GM23338 (cell line): ENCODE data around the gene PAQR4. TPM values are rescaled to one million over a fixed set of nuclear protein-coding genes. Genes with fewer than 3 reads are reported as not detected.
A peak's percentile ranks its signal among the peaks of the same experiment; 100 is the strongest.

Source experiments
- ATAC-seq: fragments of 200-7000 bp; cut with Tn5 transposase; 3 replicates; pipeline ENCODE4 v1.9.1; 2020
- DNase-seq: peaks from one replicate; pipeline ENCODE4 v3.0.0-alpha.2; 2015; ENCODE audit warnings: low spot score
- H2AFZ ChIP-seq: fragments of 200-600 bp; sonication (generic); 2 replicates; pipeline ENCODE4 v1.8.0; 2016; ENCODE audit warnings: antibody characterized with exemption, mild to moderate bottlenecking, moderate library complexity
- H3F3A ChIP-seq: fragments of 200-600 bp; sonication (generic); replicated peaks from 2 replicates; pipeline ENCODE4 v1.8.0; 2017; ENCODE audit warnings: antibody characterized with exemption, mixed run types, low read depth
- H3K27ac ChIP-seq: fragments of 200-600 bp; sonication (generic); 2 replicates; pipeline ENCODE4 v1.6.1; 2016; ENCODE audit warnings: low read depth
- H3K27me3 ChIP-seq: fragments of 200-600 bp; sonication (generic); 2 replicates; pipeline ENCODE4 v1.8.0; 2016; ENCODE audit warnings: mild to moderate bottlenecking, mixed run types, moderate library complexity; ENCODE audit not compliant: insufficient read depth
- H3K36me3 ChIP-seq: fragments of 200-600 bp; sonication (generic); 2 replicates; pipeline ENCODE4 v1.8.0; 2016; ENCODE audit warnings: mild to moderate bottlenecking; ENCODE audit not compliant: insufficient read depth
- H3K4me1 ChIP-seq: fragments of 200-600 bp; sonication (generic); 2 replicates; pipeline ENCODE4 v1.8.0; 2016; ENCODE audit warnings: mild to moderate bottlenecking, moderate library complexity; ENCODE audit not compliant: insufficient read depth
- H3K4me2 ChIP-seq: fragments of 200-600 bp; sonication (generic); 2 replicates; pipeline ENCODE4 v1.7.1; 2017; ENCODE audit warnings: mixed run types
- H3K4me3 ChIP-seq: fragments of 200-600 bp; sonication (generic); 2 replicates; pipeline ENCODE4 v1.6.1; 2016; ENCODE audit warnings: mixed run types
- H3K79me2 ChIP-seq: fragments of 200-600 bp; sonication (generic); replicated peaks from 2 replicates; pipeline ENCODE4 v1.8.0; 2017; ENCODE audit warnings: mild to moderate bottlenecking; ENCODE audit not compliant: insufficient read depth
- H3K9me2 ChIP-seq: fragments of 200-600 bp; sonication (generic); 2 replicates; pipeline ENCODE4 v1.8.0; 2017; ENCODE audit not compliant: insufficient read depth
- H4K20me1 ChIP-seq: fragments of 200-600 bp; sonication (generic); replicated peaks from 2 replicates; pipeline ENCODE4 v1.8.0; 2017; ENCODE audit warnings: mild to moderate bottlenecking; ENCODE audit not compliant: insufficient read depth
- H3K27ac Mint-ChIP-seq: 2 replicates; pipeline ENCODE4 v1.8.0; 2020; ENCODE audit warnings: inconsistent platforms, mild to moderate bottlenecking, moderate library complexity, mixed read lengths
- H3K27me3 Mint-ChIP-seq: 3 replicates; pipeline ENCODE4 v1.8.0; 2022; ENCODE audit warnings: low read depth, mild to moderate bottlenecking, moderate library complexity, mixed read lengths, inconsistent platforms; ENCODE audit not compliant: insufficient read depth, poor library complexity
- H3K36me3 Mint-ChIP-seq: 3 replicates; pipeline ENCODE4 v1.8.0; 2021; ENCODE audit warnings: low read depth, mild to moderate bottlenecking, inconsistent platforms, moderate library complexity, mixed read lengths
- H3K4me1 Mint-ChIP-seq: 3 replicates; pipeline ENCODE4 v1.8.0; 2020; ENCODE audit warnings: mild to moderate bottlenecking, inconsistent platforms, mixed read lengths
- H3K4me3 Mint-ChIP-seq: 3 replicates; pipeline ENCODE4 v1.8.0; 2021; ENCODE audit warnings: moderate library complexity, mild to moderate bottlenecking, inconsistent platforms, mixed read lengths
- H3K9me3 Mint-ChIP-seq: 3 replicates; pipeline ENCODE4 v1.8.0; 2020; ENCODE audit warnings: moderate library complexity, mild to moderate bottlenecking, inconsistent platforms, mixed read lengths
- CTCF ChIP-seq, 2 experiments: fragments of 200-600 bp in 1 of 2; sonication (generic) in 1 of 2; conservative IDR thresholded peaks; 2 replicates each; pipeline versions ENCODE4 v1.5.1 to v1.6.1; 2016 to 2017; ENCODE audit warnings: antibody characterized with exemption in 2 of 2, low read depth in 2 of 2, mild to moderate bottlenecking in 2 of 2, moderate library complexity in 1 of 2
- ETS1 ChIP-seq: IDR thresholded peaks from 2 replicates; pipeline ENCODE4 v1.6.1; 2016; ENCODE audit warnings: antibody characterized with exemption
- EZH2 ChIP-seq: fragments of 200-600 bp; sonication (generic); IDR thresholded peaks from one replicate; pipeline ENCODE4 v1.8.0; 2017; ENCODE audit warnings: antibody characterized with exemption, mild to moderate bottlenecking, low read depth; ENCODE audit not compliant: unreplicated experiment
- EZH2phosphoT487 ChIP-seq: fragments of 200-600 bp; sonication (generic); IDR thresholded peaks from one replicate; pipeline ENCODE4 v1.8.1; 2018; ENCODE audit warnings: antibody characterized with exemption; ENCODE audit not compliant: unreplicated experiment
- NANOG ChIP-seq: IDR thresholded peaks from 2 replicates; pipeline ENCODE4 v1.6.1; 2016; ENCODE audit warnings: antibody characterized with exemption, borderline replicate concordance
- POLR2AphosphoS5 ChIP-seq: IDR thresholded peaks from 2 replicates; pipeline ENCODE4 v1.6.1; 2016; ENCODE audit warnings: antibody characterized with exemption, low read depth
- ZNF114 ChIP-seq: fragments of 250-450 bp; sonication (Bioruptor Pico); IDR thresholded peaks from 2 replicates; pipeline ENCODE4 v1.5.0; 2020; ENCODE audit warnings: mild to moderate bottlenecking, moderate library complexity
- ZNF462 ChIP-seq: fragments of 250-450 bp; sonication (Bioruptor Pico); IDR thresholded peaks from 2 replicates; pipeline ENCODE4 v1.5.0; 2020; ENCODE audit warnings: mild to moderate bottlenecking, moderate library complexity
- polyA plus RNA-seq: library from polyadenylated mRNA; unstranded; fragments of >200 nt; fragmentation: Nextera tagmentation; extraction: Ambion mirVana; gene quantifications from 2 replicates; pipeline ENCODE4 v1.2.1, GENCODE V29; 2016
- total RNA-seq: library from RNA; depleted of rRNA; stranded (reverse); fragments of >200 nt; shearing (Covaris generic); gene quantifications from 2 replicates; pipeline ENCODE4 v1.2.3, GENCODE V29; 2014

PAQR4 gene
- total and polyA plus RNA-seq, 2 experiments from 2014 or later, result 7.0 to 29.3 TPM

GRCh38 chr16:3019594-3020246 lies 50.6 kb downstream of the PAQR4 start:
- no peak overlapping the region for H3K27ac ChIP-seq
- no peaks in the 10 kb centered on the region for H3K9me2 ChIP-seq
- Mint-ChIP-seq H3K27me3 (peaks cover 48% of the 10 kb centered on the region), H3K27ac (peak overlapping the region; percentile 96), H3K4me3 (peak overlapping the region; percentile 96), H3K4me1 (peaks cover 45% of the 10 kb centered on the region), H3K9me3 (peaks cover 7% of the 10 kb centered on the region; the same call in 2 of the 3 replicates), H3K36me3 (peaks cover 43% of the 10 kb centered on the region)
- no peak for ATAC-seq
- H4K20me1 ChIP-seq, result peaks cover 42% of the 10 kb centered on the region
- H3K4me1 ChIP-seq, result peaks cover 48% of the 10 kb centered on the region
- H3F3A ChIP-seq, result peaks cover 50% of the 10 kb centered on the region
- peaks cover 40% of the 10 kb centered on the region for H3K79me2 ChIP-seq
- peak overlapping the region; percentile 78; the same call in 1 of the 2 replicates for H2AFZ ChIP-seq
- H3K27me3 ChIP-seq, result no peaks in the 10 kb centered on the region; the same call in 1 of the 2 replicates
- H3K4me3 ChIP-seq, result peak overlapping the region; percentile 85
- DNase-seq, result no peak
- H3K4me2 ChIP-seq, result peak overlapping the region; percentile 97
- no peak for TF ChIP-seq ZNF462 (CRISPR knock-in tag)
- no peak for TF ChIP-seq ETS1
- TF ChIP-seq EZH2, result no peak
- TF ChIP-seq NANOG, result no peak
- no peak for TF ChIP-seq CTCF (conservative IDR thresholded peaks at IDR 0.05; ENCODE audit: low read depth in 2 of 2)
- no peak for TF ChIP-seq EZH2phosphoT487
- TF ChIP-seq ZNF114, result no peak
- TF ChIP-seq POLR2AphosphoS5, result no peak
- no peaks in the 10 kb centered on the region for H3K36me3 ChIP-seq
